GM19372 (cell line): ENCODE data around the gene NCLN.
"Not testable (repeated sequence)": the region's sequence is repeated elsewhere in the genome, so short reads cannot be mapped to it uniquely, and the experiment has no call there.

Source experiments
- ATAC-seq: cut with Tn5 transposase; IDR thresholded peaks from one replicate; pipeline ENCODE4 v1.9.1; 2021; ENCODE audit warnings: mild to moderate bottlenecking, low read depth, moderate library complexity; ENCODE audit not compliant: unreplicated experiment

NCLN gene

DNA sequence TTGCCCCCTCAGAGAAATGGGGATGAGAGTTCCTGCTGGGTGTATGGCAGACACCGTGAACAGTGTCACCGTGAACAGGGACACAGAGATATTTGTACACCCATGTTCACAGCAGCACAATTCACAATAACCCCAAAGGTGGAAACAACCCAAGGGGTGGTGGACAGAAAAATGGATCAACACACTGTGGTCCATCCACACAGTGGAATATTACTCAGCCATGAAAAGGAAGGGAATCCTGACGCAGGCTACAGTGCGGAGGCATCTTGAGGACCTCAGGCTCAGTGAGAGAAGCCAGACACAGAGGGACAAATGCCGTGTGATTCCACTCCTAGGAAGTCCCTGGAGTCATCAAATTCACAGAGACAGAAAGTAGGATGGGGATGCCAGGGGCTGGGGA, 31.1 kb downstream of the NCLN start:
- no peak for ATAC-seq

DNA sequence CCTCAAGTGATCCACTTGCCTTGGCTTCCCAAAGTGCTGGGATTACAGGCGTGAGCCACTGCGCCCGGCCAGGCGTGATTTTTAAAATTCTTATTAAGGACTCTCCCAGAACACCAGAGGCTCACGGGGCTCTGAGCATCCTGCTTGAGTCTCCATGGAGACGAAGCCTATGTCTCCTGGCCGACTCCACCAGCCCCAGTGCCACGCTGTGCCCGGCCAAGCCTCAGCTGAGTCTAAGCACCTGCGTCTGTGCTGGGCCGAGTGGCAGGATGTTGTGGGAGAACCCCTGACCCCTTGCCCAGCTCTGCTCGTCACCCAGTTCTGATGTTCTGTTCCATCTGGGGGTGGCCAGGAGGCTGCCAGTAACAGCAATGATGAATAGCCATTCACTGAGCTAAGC, 34.8 kb downstream of the NCLN start:
- no peak for ATAC-seq

DNA sequence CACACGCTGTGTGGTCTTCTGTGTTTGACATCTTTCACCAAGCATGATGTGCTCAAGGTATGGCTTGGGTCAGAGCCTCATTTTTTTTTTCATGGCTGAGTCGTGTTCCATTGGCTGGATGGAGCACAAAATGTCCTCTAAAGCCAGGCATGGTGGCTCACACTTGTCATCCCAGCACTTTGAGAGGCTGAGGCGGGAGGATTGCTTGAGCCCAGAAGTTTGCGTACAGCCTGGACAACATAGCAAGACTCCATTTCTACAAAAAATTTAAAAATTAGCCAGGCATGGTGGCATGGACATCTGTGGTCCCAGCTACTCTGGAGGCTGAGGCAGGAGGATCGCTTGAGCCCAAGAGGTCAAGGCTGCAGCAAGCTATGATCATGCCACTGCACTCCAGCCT, 35.8 kb downstream of the NCLN start:
- not testable (repeated sequence) for ATAC-seq

DNA sequence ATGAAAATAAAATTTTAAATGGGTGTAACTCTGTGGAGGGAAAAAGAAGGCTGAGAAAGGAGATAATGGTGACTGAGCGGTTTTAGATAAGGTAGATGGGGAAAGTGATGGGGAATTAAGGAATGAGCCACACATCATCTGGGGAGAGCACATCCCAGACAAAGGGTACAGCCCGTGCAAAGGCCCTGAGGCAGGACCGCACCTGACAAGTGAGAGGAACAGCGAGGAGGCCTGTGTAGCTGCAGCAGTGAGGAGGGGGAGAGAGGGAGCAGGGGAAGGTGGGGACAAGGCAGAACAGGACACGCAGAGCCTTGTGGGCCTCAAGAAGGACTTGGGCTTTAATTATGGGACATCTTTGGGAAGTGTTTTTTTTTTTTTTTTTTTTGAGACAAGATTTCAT, 37.0 kb downstream of the NCLN start:
- no peak for ATAC-seq

DNA sequence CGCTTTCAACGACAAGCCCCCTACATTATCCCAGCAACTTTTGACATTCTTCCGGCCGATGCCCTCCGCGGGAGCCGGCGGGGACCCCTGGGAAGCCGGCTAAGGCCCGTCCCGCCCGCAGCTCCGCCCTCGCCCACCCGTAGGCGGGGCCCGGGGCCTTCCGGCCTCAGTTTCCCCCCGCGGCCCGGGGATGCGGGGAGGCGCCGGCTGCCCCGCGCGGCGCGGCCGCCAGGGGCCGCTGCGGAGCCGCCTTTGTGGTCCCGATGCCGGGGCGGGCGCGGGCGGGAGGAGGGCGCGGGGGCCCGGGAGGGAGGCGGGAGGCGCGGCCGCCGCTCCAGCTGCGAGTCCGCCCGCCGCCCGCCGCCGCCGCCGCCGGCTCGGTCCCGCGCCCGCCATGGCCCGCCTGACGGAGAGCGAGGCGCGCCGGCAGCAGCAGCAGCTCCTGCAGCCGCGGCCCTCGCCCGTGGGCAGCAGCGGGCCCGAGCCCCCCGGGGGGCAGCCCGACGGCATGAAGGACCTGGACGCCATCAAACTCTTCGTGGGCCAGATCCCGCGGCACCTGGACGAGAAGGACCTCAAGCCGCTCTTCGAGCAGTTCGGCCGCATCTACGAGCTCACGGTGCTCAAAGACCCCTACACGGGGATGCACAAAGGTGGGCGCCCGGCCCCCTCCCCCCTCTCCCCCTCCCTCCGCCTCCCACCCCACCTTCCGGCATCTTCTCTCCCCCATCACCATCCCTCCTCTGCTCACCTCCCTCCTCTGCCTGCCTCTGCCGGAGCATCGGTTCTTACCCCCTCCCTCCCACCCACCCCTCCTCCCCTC, 38.8 kb downstream of the NCLN start, which contains the start of gene CELF5:
CELF5 (plus strand) TSS at position 316 of the 823 bp plus-strand sequence; CDS start at position 395, 79 bp downstream.
- no peak for ATAC-seq

DNA sequence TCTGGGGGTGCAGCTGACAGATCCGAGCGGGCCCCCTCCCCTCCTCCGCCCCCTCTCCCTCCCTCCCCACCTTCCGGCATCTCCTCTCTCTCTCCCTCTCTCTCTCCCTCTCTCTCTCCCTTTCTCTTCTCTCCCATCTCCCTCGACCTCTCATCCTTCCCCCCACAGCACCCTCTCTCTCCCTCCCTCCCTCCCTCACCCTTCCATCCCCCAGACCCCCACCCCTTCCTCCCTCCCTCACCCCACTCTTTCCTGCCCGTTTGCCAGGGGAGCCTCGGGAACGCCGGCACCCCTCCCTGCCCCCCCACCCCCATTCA, 39.4 kb downstream of the NCLN start:
- no peak for ATAC-seq

DNA sequence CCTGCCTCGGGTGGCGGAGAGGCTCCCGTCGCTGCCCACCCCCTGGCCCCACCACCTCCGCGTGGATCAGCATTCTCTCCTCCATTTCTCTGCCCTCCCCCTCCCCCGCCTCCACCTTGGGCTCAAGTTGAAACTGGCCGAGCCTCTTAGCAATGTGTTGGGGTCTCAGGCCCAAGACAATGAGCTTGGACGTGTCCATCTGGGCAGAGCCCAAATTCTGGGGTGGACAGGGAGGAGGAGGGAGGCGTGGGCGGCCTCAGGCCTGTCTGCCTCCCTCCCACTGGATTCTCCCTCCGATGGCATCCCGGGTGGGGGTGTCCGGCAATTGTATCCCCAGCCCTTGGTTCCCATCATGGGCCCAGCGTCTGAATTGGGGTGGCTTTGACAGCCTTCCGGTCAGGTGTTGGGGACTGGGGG, 40.0 kb downstream of the NCLN start:
- no peak for ATAC-seq

DNA sequence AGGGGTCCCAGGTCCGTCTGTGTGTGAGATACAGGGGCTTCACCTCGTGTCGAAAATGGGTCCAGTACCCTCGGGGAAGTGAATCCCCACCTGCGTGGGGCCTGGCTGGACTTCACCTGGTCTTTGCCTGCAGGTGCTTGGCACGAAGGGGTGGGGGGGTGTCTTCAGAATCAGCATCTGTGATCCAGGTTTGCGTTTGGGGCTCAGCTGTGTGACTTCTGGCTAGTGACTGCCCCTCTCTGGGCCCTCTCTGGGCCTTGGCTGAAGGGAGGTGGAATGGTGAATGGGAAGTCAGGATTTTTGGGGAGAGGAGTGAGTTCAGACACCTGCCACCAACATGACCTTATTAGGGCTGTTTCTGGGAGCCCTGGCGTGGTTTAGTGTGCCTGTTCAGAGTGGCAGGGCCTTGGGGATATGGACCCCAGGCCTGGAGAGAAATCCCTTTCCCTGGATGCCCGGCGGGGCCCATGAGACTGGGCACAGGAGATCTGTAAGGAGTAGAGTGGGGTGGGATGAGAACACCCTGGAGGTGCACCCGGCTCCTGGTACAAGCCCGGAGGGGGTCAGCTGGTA, 41.4 kb downstream of the NCLN start:
- ATAC-seq, result no peak

DNA sequence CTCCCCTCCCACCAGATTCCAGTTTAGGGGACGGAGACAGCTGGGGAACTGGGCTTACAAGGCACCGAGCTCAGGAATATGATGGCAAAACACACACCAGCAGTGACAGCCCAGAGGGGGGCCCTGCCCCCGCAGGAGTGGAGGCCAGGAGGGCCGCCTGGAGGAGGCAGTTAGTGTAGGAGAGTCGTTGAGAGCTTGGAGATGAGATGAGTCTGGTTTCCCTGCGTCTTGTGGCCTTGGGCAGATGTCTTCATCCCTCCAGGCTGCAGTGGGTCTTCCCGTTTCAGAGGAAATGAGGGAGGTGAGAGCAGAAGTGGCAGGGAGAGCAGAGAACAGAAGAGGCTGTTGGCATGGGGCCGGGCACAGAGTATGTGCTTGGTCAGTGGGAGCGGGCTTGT, 43.6 kb downstream of the NCLN start:
- ATAC-seq, result no peak

DNA sequence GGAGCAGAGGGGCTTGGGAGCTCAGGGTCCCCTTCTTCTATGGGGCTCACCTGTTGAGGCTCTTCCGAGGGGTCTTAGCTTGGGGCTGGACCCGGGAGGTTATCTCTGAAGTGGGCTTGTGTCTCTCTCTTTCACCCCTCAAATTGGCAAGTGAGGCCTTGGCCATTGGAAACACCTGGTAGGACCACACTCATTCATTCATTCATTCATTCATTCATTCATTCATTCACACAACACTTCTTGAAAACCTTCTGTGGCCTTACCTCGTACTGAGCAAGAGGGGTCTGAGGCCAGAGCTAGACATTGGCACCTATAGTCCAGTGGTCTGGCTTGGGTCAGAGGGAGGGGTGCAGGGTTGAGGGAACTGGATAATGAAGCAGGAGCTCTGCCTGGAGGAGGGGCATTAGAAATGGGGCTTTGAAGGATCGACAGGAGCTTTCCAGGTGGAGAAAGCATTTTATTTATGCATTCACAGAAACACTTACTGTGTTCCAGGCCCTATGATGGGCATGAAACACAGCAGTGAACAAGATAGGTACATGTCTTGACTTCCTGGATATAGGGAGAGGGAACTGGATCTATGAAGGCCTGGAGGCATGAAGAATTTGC, 44.3 kb downstream of the NCLN start:
- ATAC-seq, result no peak

DNA sequence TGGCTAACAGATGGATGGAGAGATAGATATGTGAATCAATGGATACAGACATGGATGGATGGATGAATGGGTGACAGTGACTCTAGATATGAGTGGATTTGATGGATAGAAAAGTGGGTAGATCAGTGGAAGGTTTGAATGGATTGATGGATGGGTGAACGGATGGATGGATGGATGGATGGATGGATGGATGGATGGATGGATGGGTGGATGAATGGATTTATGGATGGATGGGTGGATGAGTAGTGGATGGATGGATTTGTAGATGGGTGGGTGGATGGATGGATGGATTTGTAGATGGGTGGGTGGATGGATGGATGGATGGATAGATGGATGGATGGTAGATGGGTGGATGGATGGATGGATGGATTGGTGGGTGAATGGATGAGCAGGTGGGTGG, 45.6 kb downstream of the NCLN start:
- no peak for ATAC-seq

DNA sequence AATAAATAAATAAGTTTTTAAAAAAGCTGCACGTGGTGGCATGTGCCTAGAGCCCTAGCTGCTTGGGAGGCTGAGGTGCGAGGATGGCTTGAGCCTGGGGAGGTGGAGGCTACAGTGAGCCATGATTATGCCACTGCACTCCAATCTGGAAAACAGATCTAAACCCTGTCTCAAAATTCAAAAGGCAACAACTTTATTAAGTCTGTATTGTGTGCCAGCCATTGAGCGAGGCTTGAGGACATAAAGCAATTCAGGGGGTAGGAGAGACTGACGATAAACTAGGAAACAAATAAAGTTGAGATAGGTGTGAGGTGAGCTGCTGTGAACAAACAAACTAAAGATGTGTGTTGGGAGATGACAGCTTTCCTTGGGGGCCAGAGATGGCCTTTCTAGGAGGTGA, 47.4 kb downstream of the NCLN start:
- no peak for ATAC-seq

DNA sequence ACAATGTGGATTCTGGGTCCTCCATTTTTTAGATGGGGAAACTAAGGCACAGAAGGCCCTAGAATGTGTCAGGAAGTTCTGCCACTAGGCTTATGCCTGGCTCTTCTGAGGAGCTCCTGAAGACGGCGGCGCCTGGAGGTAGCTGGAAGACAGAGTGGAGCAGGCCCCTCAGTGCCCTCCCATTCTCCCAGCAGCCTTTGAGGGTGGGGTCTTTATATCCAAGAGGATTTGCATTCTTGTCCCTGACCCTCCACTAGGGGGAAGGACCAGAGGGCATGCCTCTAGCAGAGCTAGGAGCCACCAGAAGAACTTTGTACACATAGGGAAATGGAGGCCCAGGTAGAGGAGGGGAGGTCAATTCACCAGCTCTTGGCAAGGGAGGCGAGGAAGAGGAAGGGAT, 48.1 kb downstream of the NCLN start:
- ATAC-seq, result no peak

DNA sequence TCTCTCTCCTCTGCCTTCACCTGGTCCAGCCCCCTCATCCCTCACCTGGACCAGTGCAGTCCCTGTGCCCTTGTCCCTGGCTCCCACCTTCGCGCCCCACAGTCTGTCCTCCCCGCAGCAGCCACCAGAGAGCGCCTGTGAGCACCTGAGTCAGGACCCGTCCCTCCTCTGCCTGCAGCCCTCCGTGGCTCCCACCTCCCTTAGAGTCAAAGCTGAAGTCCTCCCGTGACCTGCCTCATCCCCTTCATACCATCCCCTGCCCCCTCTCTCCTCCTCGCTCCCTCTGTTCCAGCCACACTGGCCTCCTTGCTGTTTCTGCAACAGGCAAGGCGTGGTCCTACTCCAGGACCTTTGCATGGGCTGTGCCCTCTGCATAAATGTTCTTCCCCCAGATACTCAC, 49.1 kb downstream of the NCLN start:
- no peak for ATAC-seq

DNA sequence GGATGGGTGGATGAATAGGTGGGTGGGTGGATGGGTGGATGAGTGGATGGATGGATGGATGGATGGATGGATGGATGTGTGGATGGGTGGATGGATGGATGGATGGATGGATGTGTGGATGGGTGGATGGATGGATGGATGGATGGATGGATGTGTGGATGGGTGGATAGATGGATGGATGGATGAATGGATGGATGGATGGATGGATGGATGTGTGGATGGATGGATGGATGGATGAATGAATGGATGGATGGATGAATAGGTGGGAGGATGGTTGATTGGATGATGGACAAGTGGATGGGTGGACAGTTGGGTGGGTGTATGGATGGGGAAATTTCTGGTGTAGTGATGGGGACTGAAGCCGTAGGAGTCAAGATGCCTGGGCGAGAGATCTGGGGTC, 49.9 kb downstream of the NCLN start:
- not testable (repeated sequence) for ATAC-seq

DNA sequence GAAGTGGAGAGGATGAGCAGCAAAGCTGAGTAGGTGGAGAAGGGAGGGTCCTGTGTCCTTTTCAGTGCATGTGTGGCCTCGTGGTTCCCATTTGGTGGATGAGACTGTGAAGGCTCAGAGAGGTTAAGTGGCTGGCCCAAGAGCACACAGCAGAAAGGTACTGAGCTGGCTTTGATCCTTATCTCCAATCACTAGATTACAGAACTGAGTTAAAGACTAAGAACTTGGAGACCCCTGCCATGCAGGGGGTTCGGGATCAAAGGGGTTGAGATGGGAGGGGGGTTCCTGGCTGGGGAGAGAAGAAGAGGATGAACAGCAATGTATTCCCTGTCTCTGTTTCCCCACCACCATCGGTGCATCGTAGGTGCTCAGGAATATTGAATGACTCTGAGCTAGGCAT, 50.5 kb downstream of the NCLN start:
- no peak for ATAC-seq

DNA sequence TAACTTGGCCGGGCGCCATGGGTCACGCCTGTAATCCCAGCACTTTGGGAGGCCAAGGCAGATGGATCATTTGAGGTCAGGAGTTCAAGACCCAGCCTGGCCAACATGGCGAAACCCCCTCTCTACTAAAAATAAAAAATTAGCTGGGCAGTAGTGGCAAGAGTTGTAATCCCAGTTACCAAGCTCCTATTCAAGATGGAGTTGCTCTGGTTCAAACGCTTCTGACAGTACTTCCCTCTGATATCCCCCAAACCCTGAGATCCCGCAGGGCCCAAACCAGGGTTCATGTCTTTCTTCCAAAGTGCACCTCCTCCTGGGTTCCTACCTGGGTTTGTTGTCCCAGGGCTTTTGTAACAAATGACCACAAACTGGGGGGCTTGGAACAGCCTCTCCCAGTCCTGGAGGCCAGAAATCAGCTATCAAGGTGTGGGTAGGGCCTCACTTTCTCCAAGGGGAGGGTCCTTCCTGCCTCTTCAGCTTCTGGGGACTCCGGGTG, 52.4 kb downstream of the NCLN start:
- no peak for ATAC-seq

DNA sequence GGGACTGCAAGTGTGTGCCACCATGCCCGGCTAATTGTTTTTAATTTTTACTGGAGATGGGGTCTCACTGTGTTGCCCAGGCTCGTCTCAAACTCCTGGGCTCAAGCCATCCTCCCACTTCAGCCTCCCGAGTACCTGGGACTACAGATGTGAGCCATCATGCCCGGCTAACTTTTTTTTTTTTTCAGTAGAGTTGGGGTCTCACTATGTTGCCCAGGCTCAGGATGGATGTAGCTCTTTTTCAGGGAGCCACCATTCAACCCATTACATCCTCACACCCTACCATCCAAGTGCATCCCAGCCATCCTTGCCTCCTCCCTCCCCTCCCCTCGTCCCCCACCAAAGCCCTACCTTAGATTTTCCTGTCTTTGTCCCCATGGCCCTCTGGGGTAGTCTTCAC, 53.6 kb downstream of the NCLN start:
- no peak for ATAC-seq

DNA sequence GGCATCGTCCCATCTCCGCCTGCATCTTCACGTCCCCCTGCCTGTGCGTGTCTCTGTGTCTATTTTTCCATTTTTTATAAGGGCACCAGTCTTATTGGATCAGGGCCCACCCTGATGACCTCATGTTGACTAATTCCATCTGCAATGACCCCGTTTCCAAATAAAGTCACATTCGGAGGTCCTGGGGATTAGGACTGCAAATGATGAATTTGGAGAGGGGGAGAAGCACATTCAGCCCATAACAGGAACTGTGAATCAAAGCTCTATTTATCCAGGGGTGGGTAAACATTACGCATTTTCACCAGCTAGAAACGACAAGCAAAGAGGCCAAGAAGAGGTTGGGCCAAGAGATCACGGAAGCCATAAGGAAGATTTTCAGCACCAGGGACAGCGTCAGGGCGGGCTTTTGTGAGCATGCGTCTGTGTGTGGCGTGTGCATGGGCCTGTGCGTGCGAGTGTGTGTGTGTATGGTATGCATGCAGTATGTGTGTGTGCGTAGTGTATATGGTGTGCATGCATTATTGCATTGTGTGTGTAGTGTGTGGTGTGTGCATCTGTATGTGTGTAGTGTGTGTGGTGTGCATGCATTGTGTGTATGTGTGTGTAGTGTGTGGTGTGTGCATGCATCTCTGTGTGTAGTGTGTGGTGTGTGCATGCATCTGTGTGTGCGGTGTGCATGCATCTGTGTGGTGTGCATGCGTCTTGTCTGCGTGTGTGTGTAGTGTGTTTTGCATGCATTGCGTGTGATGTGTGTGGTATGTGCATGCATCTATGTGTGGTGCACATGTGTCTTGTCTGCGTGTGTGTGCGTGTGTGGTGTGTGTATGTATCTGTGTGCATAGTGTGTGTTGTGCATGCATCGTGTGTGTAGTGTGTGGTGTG, 58.3 kb downstream of the NCLN start:
- no peak for ATAC-seq

DNA sequence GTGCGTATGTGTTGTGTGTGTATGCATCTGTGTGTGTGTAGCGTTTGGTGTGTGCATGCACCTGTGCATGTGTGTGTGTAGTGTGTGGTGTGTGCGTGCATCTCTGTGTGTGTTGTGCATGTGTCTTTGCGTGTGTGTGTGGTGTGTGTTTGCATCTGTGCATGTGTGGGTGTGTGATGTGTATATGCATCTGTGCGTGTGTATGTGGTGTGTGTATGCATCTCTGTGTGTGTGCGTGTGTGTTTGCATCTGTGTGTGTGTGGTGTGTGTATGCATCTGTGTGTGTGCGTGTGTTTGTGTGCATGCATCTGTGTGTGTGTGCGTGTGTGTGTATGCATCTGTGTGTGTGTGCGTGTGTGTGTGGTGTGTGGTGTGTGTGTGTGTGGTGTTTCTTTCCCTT, 59.3 kb downstream of the NCLN start:
- ATAC-seq, result no peak
